Neutrophil (primary cell): ENCODE results near the gene RCL1.

Experiments
- H3K27ac ChIP-seq: fragments of 200-600 bp; sonication (generic); 2 replicates; pipeline ENCODE4 v1.5.1; 2016; ENCODE audit warnings: mild to moderate bottlenecking, moderate library complexity
- H3K27me3 ChIP-seq: fragments of 200-600 bp; sonication (generic); 2 replicates; pipeline ENCODE4 v1.6.0; 2016; ENCODE audit warnings: mild to moderate bottlenecking
- H3K36me3 ChIP-seq: fragments of 200-600 bp; sonication (generic); 2 replicates; pipeline ENCODE4 v1.5.1; 2017
- H3K4me1 ChIP-seq, 2 experiments: fragments of 200-600 bp in 1 of 2; sonication (generic) in 1 of 2; 1 replicate in 1 of 2; 2 replicates in 1 of 2; pipeline versions ENCODE4 v1.5.1 to v1.6.1; 2013 to 2016; ENCODE audit warnings: low read depth in 1 of 2, low read length in 1 of 2, mild to moderate bottlenecking in 1 of 2, moderate library complexity in 1 of 2; ENCODE audit not compliant: control insufficient read depth in 1 of 2, insufficient read depth in 1 of 2
- H3K4me3 ChIP-seq, 2 experiments: fragments of 200-600 bp in 1 of 2; sonication (generic) in 1 of 2; 1 replicate in 1 of 2; 2 replicates in 1 of 2; pipeline ENCODE4 v1.5.1; 2013 to 2016; ENCODE audit warnings: low read depth in 1 of 2, low read length in 1 of 2, mild to moderate bottlenecking in 1 of 2, moderate library complexity in 1 of 2
- H3K9me3 ChIP-seq: fragments of 200-600 bp; sonication (generic); 2 replicates; pipeline ENCODE4 v1.5.1; 2016
- CTCF ChIP-seq: fragments of 200-600 bp; sonication (generic); IDR thresholded peaks from 2 replicates; pipeline ENCODE4 v1.5.1; 2016; ENCODE audit warnings: antibody characterized with exemption

RCL1 gene

GRCh38 chr9:4799775-4800174 is 7.0 kb downstream of the RCL1 start:
- Histone ChIP-seq H3K9me3 (no peaks in the 10 kb centered on the region), H3K36me3 (no peaks in the 10 kb centered on the region), H3K27me3 (no peaks in the 10 kb centered on the region), H3K27ac (no peak overlapping the region), H3K4me3 (no peak overlapping the region), H3K4me1 (peaks cover 24 to 31% of the 10 kb centered on the region in 2 experiments)
- TF ChIP-seq CTCF, result no peak

GRCh38 chr9:4801156-4801555 is 8.4 kb downstream of the RCL1 start:
- Histone ChIP-seq H3K27me3 (no peaks in the 10 kb centered on the region), H3K4me1 (peaks cover 33 to 38% of the 10 kb centered on the region in 2 experiments), H3K9me3 (no peaks in the 10 kb centered on the region), H3K36me3 (no peaks in the 10 kb centered on the region), H3K27ac (no peak overlapping the region), H3K4me3 (no peak overlapping the region)
- TF ChIP-seq CTCF, result no peak

GRCh38 chr9:4803670-4804530 is 11.2 kb downstream of the RCL1 start:
- TF ChIP-seq CTCF, result no peak
- H3K9me3 ChIP-seq, result no peaks in the 10 kb centered on the region

GRCh38 chr9:4804531-4805016 is 11.8 kb downstream of the RCL1 start:
- H3K27me3 ChIP-seq, result no peaks in the 10 kb centered on the region
- no peaks in the 10 kb centered on the region for H3K9me3 ChIP-seq
- H3K4me3 ChIP-seq, result no peak overlapping the region
- H3K36me3 ChIP-seq, result no peaks in the 10 kb centered on the region
- no peak for TF ChIP-seq CTCF
- peaks cover 11 to 12% of the 10 kb centered on the region in 2 experiments for H3K4me1 ChIP-seq
- peak overlapping the region; percentile 35 for H3K27ac ChIP-seq

More at GRCh38 chr9:4803670-4804530, 11.2 kb downstream of the RCL1 start:
- Histone ChIP-seq H3K27ac (no peak overlapping the region), H3K4me3 (no peak overlapping the region), H3K4me1 (peaks cover 16 to 18% of the 10 kb centered on the region in 2 experiments), H3K27me3 (no peaks in the 10 kb centered on the region), H3K36me3 (no peaks in the 10 kb centered on the region)

GRCh38 chr9:4805191-4805918 is 12.6 kb downstream of the RCL1 start:
- no peak for TF ChIP-seq CTCF
- Histone ChIP-seq H3K4me1 (peaks cover 9 to 11% of the 10 kb centered on the region in 2 experiments), H3K27me3 (no peaks in the 10 kb centered on the region), H3K9me3 (no peaks in the 10 kb centered on the region), H3K4me3 (no peak overlapping the region), H3K36me3 (no peaks in the 10 kb centered on the region), H3K27ac (peak overlapping the region; percentile 35)
